GM18520 (cell line): ENCODE data around the gene NR6A1.

Experiments
- ATAC-seq: cut with Tn5 transposase; IDR thresholded peaks from one replicate; pipeline ENCODE4 v1.9.1; 2021; ENCODE audit not compliant: unreplicated experiment

NR6A1 gene

DNA sequence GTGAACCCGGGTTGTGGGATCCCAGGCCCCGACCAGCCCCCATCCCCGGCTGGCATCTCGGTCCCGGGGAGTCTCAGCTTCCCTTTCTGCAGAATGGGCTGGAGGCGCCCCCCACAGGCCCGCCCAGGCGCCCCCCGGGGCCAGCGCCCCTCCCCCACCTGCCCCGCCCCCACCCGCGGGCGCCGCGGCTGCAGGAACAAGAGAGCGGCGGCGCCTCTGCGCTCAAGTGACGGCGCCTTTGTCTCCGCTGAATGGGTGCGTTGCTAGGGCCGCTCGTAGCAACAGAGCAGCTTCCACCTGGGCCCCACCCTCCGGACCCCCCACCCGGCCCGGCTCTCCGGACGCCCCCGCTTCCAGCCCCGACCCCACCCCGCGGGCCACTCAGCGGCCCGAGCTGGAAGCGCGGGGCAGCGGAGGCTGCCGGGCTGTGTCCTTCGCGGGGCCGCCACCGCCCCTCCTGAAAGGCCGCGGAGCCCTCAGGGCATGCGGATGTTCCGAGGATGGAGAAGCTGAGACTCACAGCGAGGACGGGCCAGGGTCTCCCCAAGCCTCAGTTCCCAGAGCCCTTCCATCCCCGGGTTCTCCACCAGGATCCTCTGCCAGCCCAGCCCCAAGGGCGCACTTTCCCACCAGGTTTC lies 293.3 kb downstream of the NR6A1 start:
- ATAC-seq: no peak

DNA sequence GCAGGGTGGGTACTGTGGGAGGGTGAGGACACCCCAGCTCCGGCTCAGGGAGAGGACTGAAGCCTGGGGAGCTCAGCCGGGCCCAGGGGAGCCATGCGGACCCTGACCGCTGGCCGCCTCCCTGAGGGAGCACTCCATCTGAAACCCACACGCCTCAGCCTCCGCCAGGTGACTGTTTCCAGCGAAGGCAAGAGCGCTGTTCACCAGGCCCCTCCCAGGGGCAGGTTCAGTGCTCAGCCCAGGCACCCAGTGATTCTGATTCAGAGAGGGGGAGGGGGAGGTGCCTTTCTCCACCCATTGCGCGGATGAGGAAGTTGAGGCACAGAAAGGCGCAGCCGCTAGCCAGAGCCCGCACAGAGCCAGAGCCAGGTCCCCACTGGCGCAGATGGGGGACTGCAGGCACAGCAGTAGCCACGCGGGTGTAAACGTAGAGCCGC lies 293.9 kb downstream of the NR6A1 start:
- ATAC-seq: no peak

DNA sequence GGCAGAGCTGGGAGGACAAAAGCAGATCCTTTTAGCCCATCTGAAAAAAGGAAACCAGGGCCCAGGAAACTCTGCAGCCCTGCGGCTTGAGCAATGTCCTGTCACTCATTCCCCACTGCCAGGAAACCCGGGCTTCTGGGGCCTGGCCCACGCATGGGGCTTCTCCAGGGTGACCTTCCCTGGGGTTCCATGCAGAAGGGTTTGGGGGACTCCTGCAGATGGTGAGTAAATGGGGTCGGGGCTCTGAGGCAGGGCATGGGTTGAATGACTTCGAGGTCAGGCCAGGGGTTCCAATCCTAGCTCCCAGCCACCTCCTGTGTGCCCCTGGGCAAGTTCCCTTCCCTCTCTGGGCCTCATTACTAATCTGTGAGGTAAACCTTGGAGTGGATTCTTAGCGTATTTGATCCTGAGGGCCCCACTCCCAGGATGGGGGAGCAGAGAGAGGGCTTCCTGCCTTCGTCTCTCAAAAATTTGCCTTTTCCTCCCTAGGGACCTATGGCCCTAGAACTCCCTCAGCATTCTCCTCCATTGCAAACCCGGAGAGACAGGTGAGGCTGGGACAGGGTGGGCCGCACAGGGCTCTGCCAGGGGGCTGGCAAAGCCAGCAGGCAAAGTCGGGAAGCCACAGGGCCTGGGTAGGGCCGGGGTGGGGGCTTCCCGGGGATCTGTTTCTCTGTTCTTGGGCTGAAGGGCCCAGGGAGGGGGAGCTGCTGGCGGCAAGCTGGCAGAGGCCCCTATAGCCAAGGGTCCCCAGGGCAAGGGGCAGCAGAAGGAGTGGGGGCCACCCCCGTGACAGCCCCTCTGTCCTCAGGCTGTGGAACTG lies 295.0 kb downstream of the NR6A1 start:
- ATAC-seq: no peak

DNA sequence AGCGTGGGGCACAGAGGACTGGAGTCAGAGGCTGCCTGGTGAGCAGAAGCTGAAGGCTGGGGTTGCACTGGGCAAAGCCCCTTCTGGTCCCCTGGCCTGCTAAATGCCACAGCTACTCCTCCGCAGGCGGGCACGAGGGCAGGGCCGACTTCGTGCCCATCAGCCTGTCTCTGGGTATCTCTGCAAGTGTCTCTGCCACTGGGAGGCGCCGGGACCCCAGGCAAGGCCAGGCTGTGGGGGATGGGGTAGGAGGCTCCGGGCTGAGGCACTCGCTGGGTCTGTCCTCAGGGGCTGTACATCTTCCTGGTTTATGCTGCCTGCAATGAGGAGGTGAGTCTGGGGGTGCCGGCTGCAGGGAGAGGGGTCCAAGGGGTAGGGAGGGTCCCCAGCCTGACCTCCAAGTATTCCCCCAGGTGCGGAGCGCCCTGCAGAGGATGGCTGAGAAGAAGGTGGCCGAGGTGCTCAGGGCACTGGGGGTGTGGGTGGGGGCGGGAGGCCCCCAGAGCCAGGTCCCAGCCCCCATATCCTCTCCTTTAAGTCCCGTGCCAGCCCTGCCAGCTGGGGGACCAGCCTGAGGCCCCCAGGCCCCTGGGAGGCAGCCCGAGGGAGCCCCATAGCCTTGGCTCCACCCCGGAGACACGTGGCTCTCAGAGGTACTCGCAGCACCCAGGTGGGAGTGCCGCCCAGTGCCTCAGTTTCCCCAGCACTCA lies 295.8 kb downstream of the NR6A1 start:
- no peak for ATAC-seq

DNA sequence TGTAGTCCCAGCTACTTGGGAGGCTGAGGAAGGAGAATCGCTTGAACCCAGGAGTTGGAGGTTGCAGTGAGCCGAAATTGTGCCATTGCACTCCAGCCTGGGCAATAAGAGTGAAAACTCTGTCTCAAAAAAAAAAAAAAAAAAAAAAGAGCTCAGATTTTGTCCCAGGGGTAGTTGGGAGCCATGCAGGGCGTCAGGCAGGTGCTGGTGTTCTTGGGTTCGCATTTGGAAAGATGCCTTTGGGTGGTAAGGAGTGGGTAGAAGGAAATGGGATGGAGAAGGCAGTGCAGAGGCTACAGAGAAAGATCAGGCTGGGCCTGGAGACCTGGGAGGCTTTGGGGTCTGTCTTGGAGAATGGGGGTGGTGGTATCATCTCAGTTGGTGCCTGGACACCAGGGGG lies 297.0 kb downstream of the NR6A1 start:
- no peak for ATAC-seq

DNA sequence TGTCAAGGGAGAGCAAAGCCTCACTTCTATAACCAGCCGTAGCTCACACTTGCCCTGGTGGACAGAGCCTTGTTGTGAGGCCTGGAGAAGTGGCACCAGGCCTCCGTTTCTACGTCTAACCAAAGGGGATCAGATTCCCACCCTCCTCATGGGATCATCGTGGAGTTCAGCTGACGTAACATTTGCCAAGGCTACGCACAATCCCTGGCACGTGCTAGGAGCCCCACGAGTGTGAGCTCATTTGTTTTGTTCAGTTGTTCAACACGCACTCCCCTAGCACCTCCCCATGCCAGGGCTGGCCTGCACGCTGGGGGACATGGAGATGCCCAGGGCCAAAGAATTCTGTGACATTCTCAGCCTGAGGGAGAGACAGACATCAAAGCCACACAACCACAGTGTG lies 297.8 kb downstream of the NR6A1 start:
- no peak for ATAC-seq

DNA sequence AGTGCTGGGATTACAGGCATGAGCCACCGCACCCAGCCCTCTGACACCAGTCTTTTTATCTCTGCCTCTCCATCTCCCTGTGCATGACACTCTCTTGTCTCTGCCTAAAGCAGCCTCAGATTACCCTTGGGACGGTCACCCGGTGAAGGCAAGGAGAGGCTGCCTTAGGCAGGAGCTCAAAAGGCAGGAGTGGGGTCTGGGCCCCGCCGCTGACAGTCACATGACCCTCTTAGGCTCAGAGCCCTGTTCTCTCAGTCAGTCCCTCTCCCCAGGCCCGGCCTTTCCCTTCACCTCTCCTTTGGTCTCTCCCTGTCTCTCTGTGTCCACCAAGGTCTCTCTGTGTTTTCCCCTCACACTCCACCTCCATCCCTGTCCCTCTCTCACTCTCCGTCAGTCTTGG lies 298.3 kb downstream of the NR6A1 start:
- ATAC-seq: no peak

DNA sequence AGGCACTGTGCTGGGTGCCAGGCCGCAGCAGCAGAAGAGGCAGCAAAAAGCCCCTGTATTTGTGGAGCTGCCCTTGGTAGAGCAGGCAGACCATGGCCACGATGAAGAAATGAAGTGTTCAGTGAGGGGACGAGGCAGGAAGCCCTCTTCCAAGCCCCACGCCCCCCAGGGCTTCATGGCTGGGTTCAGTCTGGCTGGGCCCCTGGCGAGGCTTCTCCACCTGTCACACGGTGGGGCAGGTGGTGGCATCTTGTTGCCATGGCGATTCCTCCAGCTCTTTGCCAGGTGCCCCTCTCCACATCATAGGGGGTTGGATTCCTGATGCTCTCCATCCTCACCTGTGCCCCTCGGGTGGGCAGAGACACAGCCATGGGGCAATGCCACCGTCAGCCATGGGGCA lies 299.4 kb downstream of the NR6A1 start:
- no peak for ATAC-seq

DNA sequence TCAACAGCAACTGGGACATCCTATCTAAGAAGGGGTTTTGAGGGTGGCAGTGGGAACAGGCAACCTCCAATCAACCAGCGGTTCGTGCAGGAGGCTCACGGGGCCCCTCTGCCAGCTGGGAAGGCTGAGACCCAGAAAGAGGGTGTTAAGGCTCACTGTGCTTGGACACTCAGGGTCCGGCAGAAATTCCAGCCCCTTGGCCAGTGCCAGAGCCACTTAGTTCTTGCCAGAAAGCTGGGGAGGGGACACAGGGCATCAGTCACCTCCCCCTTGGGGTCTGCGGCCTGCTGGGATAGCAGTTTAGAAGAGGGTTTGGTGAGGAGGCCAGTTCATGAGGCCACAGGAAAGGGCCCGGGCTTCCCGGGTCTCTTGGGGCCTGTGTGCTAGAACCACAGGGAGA lies 300.4 kb downstream of the NR6A1 start:
- no peak for ATAC-seq

DNA sequence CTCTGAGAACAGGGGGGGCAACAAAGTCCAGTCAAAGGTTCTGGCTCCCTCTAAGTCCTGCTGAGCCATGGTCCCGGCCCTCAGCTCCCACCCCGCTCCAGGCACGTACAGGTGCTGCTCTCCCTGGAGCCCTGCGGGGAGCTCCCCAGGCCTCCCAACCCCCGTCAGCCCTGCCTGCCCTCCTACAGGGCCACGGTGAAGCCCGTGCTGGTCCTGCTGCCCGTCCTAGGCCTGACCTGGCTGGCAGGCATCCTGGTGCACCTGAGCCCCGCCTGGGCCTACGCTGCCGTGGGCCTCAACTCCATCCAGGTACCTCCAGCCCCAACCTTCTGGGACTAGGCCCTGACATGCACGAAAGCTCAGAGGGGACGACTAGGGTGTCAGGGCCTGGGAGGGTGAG lies 300.8 kb downstream of the NR6A1 start:
- no peak for ATAC-seq

DNA sequence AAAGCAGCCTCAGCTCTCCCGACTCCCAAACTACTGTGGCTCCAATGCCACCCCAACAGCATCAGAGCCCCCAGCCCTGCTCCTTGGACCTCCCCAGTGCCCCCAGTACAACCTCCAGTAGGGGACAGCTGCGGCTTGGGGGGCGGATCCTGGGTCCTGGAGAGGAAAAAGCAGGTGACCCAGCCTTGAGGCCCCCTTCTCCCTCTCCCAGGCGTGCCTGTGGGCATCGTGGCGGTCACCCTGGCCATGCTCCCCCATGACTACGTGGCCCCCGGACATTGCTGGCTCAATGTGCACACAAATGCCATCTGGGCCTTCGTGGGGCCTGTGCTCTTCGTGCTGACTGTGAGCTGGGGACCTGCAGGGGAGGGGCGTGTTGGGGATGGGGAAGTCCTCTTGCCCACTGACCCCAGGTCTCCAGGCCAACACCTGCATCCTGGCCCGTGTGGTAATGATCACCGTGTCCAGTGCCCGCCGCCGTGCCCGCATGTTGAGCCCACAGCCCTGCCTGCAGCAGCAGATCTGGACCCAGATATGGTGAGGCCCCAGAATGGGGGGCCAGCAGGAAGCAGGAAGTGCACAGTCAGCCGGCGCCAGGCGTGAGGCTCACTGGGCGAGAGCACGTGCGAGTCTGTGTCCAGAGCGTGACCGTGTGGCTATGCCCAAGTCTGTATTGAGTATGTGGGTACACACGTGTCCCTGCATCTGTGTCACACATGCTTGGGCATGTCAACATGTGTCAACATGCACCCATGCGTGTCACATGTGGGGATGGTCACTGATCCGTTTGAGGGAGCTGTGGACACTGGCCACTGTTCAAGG lies 301.9 kb downstream of the NR6A1 start:
- ATAC-seq: no peak

DNA sequence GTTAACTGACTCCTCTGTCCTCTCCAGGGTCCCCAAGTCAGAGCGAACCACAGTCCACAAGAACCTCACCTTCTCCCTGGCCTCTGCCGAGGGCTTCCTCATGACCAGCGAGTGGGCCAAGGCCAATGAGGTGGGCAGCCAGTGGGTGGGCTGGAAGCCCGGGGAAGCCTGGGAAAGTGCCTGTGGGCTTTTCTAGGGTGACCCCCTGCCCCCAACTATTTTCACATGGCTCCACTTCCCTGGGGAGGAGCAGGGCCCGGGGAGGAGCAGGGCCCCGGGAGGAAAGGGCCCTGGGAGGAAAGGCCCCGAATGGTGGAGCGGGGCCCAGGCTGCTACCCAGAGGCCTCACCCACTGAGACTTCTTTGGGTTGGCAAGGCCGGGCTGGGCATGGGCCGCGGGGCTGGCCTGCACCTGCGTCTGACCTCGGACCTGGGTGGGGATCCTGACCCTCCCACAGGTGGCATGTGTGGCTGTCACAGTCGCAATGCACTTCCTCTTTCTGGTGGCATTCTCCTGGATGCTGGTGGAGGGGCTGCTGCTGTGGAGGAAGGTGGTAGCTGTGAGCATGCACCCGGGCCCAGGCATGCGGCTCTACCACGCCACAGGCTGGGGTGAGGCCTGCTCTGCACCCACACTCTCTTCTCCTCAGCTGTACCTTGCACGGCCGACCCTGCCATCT lies 302.9 kb downstream of the NR6A1 start:
- no peak for ATAC-seq

DNA sequence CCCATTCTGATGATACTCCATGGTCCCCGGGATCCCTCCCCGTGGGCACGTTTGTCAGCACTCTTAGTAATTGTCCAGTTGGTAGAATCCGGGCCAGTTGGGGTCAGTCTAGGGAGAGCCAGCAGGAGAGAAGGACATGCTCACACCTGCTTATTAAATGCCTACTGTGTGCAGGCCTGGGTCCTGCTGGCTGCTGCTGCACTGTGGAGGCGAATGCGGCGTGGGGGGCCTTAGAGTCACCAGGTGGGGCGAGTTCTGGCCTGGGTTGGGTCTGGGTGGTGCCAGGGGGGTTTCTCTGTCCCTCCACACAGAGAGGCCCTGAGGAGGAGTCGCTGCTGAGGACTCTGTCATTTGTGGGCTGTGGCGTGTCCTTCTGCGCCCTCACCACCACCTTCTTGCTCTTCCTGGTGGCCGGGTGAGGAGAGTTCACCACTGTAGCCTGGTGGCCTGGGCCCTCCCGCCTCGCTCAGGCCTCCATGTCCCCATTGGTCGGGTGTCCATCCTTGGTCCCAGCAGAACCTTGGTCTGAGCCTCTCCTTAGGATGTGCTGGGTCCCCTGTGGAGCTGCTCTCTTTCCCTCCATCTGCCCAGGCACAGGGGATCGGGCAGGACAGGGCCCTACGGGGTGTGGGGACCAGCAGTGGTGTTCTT lies 303.6 kb downstream of the NR6A1 start:
- ATAC-seq: no peak
